ENCODE results near the gene INSL3.
A peak's percentile ranks its signal among the peaks of the same experiment; 100 is the strongest.
"Not testable (repeated sequence)": the region's sequence is repeated elsewhere in the genome, so short reads cannot be mapped to it uniquely, and the experiment has no call there.

Gene INSL3

GRCh38 chr19:17811103-17811502 lies 10.2 kb downstream of the INSL3 start:
- no peak for DNase-seq

DNA sequence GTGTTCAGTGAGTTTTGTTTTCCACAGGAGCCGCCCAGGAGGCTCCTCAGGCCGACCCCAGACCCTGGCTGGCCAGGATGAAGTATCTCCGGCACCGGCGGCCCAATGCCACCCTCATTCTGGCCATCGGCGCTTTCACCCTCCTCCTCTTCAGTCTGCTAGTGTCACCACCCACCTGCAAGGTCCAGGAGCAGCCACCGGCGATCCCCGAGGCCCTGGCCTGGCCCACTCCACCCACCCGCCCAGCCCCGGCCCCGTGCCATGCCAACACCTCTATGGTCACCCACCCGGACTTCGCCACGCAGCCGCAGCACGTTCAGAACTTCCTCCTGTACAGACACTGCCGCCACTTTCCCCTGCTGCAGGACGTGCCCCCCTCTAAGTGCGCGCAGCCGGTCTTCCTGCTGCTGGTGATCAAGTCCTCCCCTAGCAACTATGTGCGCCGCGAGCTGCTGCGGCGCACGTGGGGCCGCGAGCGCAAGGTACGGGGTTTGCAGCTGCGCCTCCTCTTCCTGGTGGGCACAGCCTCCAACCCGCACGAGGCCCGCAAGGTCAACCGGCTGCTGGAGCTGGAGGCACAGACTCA lies 13.5 kb downstream of the INSL3 start:
- no peak for DNase-seq

DNA sequence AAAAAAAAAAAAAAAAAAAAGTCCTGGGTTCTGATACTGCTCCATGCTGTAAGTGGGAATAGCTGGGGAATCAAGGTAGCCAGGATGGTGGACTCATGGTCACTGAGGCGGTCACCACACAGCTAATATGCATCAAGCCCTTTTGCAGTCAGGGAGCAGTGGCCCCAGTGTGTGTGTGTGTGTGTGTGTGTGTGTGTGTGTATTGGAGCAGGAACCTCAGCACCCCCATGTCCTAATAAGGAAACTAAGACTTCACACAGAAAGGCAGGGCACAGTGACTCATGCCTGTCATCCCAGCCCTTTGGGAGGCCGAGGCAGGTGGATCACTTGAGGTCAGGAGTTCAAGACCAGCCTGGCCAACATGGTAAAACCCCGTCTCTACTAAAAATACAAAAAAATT lies 14.4 kb downstream of the INSL3 start:
- no peak for DNase-seq

GRCh38 chr19:17805427-17805826 lies 15.9 kb downstream of the INSL3 start:
- DNase-seq: no peak

GRCh38 chr19:17803264-17803896 lies 17.9 kb downstream of the INSL3 start:
- no peak for DNase-seq

DNA sequence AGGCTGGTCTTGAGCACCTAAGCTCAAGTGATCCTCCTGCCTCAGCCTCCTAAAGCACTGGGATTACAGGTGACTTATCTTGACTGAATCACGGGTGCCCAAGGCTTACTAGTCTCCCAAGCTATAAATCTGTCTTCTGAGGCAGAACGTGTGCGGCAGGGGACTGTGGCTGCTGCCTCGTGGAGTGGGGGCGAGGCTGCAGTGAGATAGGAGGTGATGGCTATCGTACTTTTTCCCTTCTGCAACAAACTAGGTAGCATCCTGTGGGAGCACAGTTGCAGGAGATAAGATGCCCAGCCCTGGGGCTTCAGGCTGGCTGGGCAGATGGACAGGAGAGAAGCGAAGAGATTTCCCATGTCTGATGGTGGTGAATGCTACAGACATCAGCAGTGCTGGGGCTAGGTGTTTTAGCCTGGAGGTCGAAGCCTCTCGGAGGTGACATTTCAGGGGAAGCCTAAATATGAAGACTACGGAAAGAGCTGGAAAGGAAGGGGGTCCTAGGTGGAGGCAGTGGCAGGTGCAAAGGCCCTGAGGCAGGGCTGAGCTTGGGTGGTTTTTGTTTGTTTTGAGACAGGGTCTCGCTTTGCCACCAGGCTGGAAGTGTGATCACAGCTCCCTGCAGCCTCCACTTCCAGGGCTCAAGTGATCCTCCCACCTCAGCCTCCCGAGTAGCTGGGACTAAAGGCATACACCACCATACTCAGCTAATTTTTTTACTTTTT lies 19.0 kb downstream of the INSL3 start:
- no peak for DNase-seq

DNA sequence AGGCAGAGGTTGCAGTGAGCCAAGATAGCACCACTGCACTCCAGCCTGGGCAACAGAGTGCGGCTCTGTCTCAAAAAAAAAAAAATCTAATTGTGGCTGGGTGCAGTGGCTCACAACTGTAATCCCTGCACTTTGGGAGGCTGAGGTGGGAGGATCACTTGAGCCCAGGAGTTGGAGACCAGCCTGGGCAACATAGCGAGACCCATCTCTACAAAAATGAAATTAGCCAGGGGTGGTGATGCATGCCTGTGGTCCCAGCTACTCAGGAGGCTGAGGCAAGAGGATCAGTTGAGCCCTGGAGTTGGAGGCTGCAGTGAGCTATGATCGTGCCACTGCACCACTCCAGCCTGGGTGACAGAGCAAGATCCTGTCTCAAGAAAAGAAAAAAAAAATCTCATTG lies 22.7 kb downstream of the INSL3 start:
- DNase-seq: not testable (repeated sequence)

DNA sequence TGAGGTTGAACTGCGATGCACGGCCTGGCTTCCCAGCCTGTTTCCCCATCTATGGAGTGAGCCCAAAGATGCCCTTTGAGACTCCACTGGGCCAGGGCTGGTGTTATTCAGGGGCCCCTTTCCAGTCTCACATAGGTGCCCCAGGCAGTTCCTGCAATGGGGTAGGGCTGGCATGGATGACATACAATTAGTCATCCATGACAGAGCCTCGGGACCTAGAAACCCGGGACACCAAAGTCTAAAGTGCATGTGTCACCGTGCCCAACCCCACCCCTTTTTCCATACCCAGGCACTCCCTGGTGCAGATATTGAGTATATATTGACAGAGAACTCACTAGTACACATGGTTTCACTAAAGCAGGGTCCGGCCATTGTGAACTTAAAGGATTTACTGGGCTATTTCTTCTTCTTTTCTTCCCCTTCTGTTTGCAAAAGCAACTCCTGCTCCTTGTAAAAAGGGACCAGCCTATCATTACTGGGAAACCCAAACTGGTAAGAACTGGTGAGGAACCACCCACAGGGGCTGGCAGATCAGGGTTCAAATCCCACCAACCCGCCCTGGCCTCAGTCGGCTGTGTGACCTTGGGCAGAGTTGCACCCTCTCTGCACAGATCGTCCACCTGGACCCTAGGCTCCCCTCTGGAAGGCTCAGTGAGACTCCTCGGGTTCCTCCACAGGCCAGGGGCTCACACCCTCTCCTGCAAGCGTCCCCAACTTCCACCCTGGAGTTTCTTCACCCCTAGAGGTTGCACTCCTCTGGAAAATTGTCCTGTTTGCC lies 23.7 kb downstream of the INSL3 start:
- no peak for DNase-seq

DNA sequence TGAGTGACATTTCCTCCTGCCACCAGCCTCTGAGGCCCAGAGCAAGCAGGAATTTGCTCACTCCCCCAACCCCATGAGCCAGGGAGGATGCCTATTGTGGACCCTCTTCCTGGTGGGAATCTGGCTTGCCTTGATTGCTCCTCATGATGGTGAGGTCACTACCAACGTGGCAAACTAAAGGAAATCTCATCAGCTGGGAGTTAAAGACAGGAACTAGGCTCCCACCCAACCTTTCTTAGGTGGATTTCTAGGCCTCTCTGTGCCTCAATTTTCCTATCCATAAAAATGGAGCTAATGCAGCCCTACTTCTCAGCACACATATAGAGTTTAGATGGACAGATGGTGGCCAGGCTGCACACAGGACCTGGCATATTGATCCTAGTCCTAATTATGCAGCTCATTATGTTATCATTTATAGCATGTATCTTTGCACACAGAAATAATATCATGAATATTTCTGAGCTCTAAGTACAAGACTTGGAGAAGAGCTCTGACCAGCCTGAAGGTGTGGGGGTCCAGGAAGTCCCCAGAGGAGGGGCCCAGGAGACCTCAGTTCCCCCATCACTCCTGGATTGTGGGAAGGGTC lies 24.4 kb downstream of the INSL3 start:
- DNase-seq: no peak

DNA sequence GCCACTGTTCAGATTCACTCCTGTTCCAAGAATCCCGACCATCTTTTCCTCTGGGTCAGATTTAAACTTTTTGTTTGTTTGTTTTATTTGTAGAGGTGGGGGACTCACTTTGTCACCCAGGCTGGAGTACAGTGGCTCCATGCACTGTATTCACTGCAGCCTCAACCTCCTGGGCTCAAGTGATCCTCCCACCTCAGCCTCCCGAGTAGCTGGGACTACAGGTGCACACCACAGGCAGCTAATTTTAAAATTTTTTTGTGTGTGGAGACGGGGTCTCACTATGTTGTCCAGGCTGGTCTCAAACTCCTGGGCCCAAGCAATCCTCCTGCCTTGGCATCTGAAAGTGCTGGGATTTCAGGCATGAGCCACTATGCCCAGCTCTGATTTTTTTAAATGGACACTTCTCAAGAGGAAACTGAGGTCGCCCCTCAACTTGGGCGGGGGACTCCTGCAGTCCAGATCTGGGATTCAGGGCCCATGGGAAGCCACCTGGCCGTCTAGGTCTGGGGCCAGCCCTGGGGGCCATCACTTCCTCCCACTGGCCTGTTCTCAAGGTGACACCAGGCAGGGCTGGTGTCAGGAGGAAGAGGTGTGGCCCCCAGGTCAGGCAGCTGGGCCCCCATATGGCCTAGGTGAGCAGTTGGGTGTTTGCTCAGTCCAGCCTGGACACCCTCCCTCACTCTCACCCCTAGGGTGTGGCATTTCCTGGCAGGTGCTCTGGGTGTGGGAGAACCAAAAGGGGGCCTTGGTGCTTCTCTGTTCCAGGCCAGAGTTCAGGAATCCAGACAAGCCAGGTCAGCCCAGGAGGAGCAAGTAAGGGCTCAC lies 25.1 kb downstream of the INSL3 start:
- DNase-seq: no peak

DNA sequence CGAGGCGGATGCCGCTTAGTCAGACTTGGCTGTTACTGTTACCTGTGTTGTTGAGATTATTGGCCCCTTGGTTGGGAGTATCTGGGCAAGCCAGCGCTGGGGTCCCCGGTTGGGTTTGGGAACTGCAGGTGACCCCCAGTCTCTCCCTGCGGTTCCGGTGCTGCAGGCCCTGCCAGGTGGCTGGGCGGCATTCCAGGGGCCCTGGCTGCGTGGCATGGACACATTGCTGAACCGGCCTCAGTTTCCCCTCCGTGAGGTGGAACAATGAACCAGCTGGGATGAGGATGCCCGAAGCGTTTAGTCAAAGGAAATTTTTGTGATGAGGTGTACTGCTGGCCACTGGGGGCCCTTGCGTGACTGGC lies 25.8 kb downstream of the INSL3 start:
- no peak for DNase-seq

DNA sequence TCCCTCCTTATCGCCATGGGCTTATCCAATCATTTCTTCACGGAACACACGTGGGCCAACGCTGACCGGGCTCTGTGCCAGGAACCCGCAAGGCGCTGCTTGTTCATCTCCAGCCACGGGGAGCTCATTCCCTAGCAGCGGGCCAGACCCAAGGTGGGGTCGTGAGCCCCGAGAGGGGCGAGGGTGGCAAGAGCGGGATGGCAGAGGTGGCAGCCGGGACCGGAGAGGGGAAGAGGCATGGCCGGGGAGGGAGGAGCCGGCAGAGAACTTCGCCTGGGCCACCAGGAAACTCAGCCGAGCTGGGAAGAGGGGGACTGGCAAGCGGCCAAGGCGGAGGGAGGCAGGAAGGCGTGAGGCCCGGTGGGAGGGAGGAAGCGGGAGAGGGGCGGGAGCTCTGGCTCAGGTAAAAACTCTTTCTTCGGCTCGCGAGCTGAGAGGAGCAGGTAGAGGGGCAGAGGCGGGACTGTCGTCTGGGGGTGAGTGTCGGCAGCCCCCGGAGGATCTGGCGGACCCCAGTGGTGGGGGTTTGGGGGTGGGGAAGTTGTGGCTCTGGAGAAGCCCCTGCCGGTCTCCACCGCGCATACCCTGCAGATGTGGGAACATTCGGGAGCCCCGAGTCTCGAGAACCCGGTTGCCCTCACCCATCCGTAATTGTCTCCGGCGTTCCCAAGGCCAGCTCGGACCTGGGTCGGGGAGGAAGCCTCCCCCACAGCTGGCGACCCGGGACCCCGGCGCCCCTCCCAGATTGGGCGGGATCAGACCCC lies 26.4 kb downstream of the INSL3 start, which contains the start of gene B3GNT3:
Gene B3GNT3, plus strand, starts transcription at position 408 of the 764 bp plus-strand sequence. CDS start 12,670 bp downstream, outside the sequence.
- peak; percentile 78 for DNase-seq

DNA sequence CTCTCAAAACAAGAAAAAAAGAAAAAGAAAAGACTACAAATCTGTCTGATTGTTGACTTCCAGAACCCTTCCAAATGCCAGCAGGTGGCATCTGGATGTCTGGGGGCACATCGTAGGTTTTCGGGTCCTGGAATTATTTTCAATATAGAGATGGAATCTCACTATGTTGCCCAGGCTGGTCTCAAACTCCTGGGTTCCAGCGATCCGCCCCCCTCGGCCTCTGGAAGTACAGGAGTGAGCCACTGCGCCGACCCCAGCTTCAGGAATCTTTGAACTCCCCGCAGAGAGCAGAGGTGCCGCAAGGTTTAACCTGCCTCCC lies 26.9 kb downstream of the INSL3 start:
- no peak for DNase-seq

DNA sequence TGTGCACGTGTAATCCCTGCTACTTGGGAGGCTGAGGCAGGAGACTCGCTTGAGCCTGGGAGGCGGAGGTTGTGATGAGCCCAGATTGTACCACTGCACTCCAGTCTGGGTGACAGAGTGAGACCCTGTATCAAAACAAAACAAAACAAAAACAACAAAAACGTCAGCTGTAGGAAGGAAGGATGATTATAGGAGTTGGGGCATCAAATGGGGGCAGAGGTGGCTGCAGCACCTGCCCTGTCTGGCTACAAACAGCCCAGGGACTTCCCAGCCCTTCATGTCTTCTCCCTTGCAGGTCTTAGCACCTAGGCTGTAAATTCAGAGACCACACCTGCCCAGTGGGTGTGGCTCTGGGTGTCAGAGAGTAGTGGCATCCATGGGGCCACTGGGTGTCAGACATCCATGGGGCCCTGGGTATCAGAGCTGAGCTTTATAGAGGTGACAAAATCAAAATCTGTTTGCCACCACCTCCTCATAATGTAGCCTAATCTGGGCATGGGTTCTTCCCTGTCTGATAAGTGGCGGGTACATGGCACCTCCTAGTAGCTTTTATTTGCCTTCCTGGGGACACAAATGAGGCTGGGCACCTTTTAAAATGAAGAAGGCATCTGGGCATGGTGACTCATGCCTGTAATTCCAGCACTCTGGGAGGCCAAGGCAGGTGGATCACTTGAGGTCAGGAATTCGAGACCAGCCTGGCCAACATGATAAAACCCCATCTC lies 31.1 kb downstream of the INSL3 start:
- no peak for DNase-seq

- DNase-seq: no peak
These were observed 32.7 kb downstream of the INSL3 start for GRCh38 chr19:17788632-17789031.

DNA sequence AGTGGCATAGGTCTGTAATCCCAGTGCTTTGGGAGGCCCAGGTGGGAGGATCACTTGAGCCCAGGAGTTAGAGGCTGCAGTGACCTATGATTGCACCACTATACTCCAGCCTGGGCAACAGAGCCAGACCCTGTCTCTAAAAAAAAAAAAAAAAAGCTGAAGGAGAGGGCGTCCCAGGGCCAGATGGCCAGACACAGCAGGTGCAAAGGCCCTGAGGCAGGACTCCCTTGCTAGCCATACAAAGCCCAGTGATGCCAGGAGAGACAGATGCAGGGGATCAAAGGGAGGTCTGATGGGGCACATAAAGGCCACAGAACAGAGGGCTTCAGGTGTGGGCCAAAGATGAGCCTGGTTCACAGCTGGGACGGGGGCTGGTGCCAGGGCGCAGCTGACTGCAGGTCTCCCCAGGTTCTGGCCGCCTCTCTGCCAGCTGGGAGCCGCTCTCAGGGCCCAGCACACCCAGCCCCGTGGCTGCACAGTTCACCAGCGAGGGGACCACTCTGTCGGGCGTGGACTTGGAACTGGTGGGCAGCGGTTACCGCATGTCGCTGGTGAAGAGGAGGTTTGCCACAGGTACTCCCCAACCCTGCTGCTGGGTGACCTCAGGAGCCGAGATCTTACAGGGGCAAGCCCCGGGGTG lies 33.9 kb downstream of the INSL3 start:
- DNase-seq: no peak

DNA sequence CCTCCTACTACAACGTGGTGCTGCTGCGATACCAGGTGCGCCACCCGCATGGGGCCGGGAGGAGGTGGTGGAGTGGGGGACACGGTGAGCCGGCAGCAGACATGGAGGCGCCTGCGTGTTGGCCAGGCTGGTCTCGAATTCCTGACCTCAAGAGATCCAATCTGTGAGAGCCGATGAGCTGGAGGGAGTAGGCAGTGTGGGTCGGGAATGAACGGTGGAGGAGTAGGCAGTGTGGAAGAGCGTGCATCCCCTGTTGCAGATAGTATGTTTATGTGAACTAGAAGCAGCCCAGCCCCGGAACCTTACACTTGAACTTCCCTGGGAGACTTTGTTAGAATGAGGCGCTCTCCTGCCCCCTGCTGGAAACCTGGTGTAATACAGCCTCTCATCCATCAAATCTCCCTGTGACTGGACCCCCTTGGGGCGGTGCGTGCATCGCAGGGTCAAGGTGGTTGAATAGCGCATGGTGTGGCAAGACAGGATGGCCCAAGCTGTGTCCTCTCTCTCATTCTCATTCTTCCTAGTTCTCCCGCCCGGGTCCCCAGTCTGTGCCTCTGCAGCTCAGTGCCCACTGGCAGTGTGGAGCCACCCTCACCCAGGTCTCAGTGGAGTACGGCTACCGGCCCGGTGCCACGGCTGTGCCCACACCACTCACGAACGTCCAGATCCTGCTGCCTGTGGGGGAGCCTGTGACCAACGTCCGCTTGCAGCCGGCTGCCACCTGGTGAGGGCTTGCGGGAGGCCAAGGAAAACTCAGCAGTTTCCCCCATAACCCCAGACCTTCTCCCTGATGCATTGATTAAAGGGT lies 36.9 kb downstream of the INSL3 start:
- DNase-seq: peak; percentile 79

- not testable (repeated sequence) for DNase-seq
These were observed 37.6 kb downstream of the INSL3 start for GRCh38 chr19:17783721-17784120.

DNA sequence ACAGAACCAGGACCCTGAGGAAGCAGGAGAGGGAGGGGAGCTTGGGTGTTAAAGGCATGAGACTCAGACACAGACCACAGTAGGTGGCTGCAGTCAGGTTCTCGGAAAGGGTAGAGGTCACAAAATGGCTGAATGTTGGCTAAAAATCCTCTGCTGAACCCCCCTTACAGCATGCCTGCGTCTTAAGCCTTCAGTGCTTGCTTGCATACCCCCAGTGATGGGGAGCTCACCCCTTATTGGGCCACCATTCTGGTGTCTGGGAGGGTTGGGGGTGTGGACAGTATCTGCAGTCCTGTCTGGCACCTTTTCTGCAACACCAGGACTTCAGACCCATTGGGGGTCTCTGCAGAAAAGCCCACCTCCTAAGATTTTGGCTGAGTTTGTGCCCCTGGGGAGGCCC lies 40.5 kb downstream of the INSL3 start:
- no peak for DNase-seq
